ENCODE data around the gene VWCE.

The VWCE gene

DNA sequence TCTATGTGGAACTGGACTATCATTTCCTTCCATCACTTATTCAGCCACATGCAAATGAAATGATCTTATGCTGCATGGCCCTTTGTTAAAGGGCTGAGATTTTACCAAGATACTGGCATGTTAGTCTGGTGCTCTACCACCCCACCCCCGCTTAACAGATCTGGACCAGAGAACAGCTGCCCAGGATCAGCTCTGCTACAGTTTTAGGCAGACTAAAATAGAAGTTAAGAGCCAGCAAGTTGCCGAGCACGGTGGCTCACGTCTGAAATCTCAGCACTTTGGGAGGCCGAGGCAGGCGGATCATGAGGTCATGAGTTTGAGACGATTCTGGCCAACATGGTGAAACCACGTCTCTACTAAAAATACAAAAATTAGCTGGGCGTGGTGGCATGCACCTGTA is 33.2 kb upstream of the VWCE start:
- DNase-seq, result no peak

DNA sequence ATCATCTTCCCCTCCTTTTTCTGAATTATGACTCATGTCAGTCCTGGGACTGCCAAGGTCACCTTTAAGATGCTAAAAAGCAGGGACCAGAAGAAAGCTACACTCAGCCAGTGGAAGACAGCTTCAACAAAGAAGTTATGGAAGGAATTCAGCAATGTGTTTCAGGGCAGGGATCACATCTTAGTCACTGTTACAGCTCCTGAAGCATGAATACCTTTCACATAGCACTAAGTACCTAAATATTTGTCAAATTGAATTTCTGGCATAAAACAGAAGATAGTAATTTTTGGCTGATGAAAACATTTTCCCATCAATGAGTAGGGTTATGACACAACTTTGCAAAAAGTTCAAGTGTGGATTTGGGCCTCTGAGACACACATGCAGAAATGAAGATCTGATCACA is 32.6 kb upstream of the VWCE start:
- no peak for DNase-seq

DNA sequence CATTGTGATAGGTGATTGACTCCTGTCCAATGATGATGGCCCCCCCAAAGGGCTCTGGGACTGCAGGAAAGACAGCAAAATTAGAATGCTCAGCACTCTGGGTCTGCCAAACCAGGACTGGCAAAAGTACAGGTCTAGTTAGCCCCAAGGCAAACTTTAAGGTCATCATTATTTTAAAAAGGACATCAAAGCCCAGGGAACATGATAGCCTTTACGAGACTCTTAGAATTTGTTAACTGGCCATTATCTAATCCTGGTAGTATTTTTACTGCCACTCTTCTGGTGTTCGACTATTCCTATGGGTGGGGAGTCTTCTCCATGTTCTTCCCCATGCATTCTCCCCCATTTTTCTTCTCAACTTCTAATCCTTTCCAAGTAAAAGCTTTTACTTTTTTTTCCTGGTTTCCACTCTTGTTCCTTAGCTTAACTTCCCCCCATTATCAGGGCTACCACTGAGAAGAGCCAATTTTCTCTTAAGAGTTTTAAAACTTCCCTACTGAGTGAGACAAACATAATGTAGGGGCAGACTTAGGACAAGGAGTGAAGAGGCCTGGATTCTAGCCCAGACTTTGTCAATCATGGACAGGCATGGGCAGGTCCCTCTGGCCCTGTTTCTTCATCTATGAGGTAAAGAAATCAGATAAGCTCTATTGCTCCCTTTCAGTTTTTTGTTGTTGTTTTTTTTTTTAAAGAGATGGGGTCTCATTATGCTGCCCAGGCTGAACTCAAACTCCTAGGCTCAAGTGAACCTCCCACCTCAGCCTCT is 30.7 kb upstream of the VWCE start:
- DNase-seq, result no peak

DNA sequence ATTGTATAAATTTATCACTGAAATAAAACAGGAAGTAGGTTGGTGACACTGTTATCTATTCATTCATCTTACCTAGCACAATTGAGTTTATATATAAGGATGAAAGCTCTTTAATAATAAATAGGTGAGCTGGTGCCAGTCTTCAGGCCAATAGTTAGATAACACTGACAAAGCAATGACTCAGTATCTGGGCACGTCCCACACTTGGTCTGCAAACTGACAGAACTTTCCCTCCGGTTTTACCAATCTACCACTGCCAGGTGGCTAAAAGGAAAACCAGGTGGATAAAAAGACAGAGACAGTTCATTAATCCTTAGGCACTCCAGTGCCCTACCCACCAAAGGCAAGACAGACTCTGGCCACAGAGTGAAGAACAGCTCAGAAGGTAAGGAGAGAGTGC is 20.1 kb upstream of the VWCE start:
- no peak for DNase-seq

DNA sequence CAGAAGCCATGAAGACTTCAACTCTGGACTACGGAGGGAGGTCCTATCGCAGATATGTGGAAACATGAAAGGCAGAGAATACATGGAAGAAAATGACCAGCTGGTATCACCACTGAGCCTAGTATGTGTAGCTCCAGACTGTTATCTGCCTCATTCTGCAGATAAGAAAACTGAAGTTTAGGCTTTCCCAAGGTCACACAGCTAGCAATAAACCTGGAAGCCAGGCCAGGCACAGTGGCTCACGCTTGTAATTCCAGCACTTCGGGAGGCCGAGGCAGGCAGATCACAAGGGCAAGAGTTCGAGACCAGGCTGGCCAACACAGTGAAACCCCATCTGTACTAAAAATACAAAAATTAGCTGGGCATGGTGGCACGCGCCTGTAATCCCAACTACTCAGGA is 15.6 kb upstream of the VWCE start:
- DNase-seq, result no peak

DNA sequence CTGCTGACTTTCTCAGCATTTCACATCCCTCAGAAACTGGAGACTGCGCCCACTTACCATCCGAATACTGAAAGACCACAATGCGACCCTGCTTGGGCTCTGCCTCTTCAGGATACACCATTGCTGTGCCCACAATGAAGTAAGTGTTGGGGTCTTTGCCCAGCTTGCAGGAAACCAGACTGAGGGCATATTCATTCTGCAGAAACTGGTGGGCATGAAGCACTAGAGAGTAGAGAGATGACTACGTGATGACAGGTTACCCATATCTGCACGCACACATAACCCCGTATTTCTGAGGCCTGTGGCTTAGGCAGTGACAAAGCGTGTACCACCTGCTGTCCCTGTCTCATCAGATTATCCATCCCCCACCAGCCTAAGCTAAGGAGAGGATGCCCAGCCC is 14.6 kb upstream of the VWCE start:
- no peak for DNase-seq

DNA sequence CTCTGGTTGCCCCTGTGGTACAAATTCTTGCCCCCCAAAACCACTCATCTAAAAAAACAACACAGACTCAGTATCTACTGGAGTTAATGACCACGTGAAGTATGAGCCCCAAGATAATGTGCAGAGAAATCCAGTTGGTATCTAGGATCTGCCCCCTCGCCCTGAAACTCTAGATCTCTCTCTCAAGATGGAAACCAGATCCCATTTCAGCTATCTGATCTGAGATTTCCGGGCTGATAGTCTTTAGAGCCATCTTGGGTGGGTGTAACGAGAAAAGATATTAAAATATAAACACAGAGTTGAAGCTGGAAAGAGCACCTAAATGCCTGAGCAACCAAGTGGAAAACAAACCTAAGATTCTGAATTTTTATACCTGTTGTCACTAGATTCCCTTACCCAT is 14.0 kb upstream of the VWCE start:
- DNase-seq, result no peak

DNA sequence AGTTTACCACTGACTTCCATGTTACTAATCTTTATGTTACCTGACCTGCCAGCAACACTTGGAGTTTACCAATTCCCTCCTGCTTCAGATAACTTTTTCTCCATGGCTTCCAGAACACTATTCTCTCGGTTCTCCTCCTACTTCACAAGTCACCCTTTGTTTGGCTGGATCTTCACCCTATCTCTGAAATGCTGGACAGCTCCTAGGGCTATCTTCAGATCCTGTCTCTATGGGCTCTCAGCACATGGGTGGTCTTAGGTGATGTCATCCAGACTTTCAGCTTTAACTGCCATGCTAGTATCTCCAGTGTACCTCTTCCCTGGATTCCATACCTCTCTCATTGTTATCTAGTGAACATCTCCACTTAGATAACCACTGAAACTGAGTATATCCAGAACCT is 12.2 kb upstream of the VWCE start:
- DNase-seq, result no peak

DNA sequence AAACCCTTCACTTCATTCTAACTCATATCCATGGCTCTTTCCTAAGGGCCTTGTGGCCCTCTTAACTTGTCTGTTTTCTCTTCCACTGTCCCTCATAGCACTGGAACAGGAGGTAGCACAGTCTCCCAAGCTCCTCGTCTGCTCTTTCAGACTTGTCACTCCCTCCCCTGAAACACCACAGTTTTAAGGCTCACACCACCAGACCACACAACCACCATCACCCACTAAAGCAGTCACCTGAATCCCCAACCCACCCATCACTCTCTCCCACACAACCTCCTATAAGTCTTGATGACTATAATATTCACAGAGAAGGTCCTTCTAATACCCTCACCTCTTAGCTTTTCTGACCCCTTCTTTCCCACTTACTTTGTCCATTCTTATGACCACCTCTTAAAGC is 11.1 kb upstream of the VWCE start:
- no peak for DNase-seq

DNA sequence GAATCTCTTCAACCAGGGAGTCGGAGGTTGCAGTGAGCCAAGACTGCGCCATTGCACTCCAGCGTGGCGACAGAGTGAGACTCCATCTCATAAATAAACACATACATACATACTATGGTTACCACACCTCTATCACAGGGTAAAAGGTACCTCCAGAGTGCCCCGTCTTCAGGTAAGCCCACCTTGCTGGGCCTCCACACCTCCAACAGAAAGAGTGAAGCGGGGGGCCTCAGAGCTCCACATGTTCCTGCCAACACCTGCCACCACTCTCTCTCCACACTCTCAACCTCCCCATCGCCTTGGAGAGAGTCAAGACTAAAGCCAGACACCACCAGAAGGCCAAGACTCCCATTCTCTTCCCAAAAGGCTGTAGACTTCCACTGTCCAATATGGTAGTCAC is 10.3 kb upstream of the VWCE start:
- DNase-seq, result no peak

DNA sequence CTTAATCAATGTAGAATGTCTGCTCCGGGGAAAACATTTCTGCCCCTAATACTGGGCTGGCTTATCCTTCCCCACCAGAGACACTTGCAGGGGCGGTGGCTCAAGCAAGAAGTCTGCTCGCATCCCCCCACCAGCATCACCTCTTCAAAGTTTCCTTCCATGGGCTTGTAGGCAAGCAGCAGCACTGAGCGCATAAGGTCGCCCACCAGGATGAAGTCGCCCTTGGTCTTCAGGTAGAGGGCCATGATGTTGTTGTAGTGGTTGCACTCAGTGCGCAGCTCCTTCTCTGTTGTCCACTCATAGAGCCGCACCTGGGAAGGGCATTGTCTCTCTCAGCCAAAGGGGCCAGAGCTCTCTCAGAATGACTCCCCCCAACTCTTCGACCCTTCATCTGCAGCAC is 8.6 kb upstream of the VWCE start:
- DNase-seq, result no peak

DNA sequence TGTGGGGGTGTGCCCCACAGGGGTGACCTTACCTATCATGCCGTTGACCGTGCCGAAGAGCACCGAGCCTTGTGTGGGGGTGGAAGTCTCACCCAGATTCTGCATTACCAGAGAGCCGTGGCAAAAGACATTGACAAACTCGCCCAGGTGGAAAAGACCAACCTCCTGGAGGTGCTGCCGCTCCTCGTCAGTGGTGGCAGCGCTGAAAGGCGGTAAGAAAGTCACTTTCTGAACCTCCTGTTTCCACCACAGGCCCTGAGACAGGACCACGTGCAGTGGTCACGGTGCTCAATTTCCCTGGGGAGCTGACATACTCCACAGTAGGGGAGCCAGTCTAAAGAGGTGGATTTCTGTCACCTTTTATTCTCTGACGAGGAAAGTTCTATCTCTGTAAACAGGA is 7.4 kb upstream of the VWCE start:
- no peak for DNase-seq

DNA sequence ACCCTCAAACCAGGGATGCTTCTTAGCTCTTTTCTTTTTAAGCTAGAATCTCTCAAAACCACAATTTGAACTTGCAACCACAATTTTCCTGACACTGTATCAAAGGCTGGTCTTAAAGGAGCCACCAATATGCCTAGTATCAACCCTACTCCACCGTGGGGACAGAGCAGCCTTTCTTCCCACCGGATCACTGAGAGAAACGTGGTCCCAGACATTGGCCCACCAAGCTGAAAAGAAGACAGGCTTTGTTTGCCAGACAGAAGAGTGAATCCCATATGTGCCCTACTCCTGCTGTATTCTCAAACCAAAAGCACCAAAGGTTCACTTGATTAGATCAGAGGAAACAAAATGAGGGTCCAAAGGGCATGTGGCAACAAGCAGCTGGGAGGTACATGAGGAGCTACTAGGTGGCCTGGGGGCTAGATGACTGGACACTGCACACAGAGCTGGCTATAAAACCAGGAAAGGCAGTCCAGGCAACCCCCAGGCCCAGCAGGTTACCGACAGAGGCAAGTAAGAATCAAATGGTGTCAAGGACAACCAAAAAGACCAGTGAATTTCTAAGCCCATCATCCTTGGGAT is 3.6 kb upstream of the VWCE start:
- no peak for DNase-seq

DNA sequence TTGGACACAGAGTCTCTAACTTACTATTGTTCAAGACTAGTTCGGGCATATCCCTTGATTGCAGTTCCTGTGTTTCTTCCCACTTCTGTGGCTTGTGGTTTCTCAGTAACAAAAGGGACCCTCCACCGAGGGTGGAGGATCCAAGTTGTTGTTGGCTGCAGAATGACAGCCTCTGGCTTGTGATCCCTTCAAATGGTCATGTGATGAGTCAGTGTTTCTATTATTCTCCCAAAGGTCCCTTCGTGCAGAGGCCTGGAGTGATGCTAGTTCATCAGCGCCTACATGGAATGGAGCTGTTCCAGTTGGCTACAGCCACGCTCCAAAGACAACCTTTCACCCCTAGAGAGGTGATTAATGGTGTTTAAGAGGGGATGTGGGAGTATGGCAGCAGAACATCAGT is 2.6 kb upstream of the VWCE start:
- DNase-seq, result peak; percentile 29

DNA sequence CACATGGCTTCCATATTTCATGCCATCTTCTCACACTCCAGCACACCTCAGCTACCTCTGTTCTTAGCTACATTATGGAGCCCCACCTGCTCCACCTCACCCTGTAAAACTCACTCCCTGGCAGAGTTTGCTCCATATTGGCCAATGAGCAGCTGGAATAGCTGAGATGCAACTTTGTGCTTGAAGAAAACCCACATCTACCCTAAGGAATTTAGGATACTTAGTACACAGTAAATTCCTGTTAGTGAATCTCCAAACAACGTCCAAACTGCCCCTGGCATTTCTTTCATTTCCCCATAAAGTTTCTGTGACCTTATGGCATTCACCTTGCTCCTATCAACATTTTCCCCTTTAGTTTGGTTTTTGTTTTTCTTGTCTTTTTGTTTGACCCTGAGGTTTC is 2.2 kb upstream of the VWCE start:
- DNase-seq, result no peak

DNA sequence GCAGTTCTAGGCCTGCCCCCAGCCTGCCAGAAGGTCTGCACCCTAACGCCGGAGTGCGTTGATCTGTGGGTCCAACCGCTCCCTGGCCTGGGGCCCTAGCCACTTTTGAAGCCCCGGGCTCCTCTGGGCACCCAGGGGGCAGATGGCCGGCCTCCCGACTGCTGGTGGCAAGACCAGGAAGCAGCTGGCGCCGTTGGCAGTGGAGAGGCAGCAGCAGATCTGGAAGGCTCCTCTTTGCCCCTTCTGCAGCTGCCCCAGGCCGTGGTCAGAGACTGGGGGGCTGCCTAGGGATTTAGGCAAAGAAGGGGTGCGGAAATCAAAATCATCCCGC is 445 bp upstream of the VWCE start:
- no peak for DNase-seq

DNA sequence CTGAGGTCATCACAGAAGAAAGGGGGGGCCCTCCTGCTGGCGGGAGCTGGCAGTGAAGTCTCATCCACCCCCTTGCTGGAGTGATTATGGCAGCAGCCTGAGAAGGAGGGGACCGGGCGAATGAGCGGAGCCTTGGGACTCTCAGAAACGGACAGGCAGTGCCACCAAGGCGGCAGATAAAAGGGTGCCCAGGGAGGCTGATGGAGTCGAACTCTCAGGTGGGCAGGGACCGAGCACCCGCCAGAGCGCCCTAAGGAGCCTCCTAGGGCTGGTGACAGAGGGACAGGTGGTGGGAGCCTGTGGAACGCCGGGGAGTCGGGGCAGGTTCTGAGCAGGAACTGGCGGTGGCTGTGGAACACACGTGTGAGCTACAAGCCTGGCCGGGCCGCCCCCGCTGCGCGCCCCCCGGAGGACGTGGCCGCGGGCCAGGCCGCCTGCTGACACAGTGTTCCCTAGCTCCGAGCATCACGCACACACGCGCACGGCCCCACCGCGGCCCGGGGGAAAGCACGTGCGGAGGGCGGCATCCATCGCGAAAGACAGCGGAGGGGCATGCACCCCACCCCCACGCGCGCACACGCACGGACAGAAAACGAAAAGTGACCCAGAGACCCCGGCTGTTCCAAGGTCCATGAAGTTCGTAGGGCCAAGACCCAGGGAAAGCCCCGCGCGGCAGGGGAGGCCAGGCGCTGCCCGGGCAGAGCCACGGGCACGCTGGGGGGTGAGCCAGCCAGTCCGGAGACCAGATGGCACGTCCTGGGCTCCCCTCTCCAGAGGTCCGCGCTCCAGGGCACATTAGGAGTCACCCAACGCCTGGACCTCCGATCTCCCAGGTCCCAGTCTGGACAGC is 1.0 kb downstream of the VWCE start:
- peak; percentile 53 for DNase-seq

DNA sequence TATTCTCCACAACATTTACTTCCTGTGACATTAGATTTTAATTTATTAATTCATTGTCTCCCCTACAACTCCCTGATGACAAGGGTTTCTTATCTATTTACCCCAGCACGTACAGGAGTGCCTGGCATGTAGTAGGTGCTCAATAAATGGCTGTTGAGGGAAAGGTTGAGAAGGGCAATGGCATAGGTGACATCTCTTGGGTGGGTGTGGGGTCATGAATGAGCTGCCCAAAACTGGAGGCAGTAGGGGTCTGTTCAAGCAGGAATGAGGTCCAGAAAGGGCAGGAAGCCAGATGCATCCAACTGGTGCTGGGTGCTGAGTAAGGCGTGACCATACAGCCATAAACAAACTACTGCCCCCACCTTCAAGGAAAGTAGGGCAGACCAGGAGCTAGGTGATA is 2.8 kb downstream of the VWCE start:
- no peak for DNase-seq

DNA sequence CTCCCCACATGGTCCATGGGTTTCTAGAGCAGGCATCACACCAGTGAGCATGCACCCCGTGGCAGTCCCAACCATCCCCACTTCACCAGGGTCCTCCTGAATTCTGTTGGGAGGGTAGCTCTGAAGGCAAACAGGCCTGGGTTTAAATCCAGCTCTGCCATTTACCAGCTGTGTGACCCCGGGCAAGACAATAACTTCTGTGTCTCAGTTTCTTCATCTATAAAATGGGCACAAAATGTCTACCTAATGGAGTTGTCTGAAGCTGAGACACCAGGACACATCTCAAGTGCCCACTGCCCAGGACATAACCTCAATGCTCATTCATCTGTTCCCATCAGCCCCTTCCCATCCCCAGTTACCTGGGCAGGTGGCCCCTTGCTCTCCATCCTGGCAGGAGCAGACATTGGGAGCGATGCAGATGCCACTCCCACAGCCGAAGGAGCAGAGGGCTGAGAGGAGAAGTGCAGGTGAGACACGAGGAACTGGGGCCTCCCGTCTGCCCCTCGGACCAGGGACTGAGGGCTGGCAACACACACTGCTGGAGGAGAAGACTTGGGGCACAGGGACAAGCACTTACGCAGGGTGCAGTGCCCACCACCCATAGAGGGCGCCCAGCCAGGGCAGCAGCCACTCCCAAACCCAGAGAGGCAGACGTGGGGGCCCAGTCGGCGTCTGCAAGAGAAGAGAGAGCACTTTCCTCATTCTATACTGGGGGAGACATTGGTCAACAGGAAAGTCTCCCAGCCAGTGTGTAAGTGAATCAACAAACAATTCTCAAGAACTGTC is 4.0 kb downstream of the VWCE start:
- no peak for DNase-seq

DNA sequence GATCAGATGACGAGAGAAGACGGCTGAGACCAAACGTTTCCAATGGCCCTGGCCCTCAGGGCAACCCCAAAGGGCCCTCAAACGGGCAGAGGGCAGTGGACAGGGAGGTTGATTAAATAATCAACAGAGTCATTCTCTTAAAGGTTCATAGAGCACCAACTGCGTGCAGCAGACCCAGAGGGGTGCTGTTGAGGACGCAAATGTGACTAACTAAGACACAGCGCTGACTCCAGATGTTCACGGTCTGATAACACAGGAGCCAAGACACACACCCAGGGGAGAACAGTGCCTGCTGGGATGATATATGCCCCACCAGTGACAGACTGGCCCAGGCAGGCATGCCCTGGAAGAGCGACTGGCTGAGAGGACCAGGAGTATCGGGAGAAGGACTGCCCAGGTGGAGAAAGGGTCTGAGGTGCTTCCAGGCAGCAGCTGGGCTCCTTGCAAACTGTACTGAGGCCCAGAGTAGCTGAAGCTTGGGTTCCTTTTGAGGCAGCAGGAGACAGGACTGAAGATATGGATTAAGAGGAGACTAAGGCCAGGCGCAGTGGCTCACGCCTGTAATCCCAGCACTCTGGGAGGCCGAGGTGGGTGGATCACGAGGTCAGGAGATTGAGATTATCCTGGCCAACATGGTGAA is 7.7 kb downstream of the VWCE start:
- DNase-seq, result peak; percentile 90

DNA sequence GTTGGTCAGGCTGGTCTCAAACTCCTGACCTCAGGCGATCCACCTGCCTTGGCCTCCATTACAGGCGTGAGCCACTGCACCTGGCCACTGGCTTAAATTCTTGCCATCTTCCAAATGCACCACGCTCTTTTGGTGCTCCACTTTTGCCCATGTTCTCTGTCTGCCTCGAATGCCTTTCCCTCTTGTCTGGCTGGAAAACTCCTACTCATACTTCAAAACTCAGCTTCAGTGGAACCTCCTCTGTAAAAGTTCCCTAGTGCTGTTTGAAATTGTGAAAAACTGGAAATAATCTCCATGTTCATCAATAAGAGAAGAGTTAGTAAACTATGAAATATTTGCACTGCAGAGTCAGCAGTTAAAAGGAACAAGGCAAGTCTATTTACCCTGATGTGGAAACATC is 11.5 kb downstream of the VWCE start:
- no peak for DNase-seq

DNA sequence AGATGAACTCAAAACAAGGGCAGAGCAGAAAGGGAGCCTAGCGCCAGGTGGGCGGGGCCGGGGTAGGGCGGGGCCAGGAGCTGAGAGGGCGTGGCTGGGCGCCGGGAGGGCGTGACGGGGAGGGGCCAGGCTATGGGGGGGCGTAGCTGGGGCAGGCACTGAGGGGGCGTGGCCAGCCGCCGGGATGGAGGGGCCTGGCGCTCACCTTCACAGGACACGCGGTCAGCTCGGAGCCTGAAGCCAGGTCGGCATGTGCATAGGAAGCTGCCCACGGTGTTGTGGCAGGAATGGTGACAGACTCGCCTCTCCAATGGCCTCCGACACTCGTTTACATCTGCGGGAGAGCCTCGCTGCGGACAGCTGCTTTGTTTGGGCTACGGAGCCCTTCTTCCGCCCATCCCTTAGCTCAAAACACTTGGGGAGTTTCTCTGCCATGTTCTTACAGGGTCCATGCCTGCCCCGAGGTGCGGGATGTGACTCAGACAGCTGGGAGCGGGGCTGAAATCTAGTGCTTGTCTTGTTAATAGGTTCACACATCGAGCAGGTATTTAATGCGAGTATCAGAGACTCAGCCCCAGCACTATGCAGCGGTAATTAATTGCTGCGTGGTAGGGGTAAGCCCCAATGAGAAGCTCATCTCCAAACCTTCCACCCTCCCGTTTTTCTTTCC is 13.4 kb downstream of the VWCE start:
- DNase-seq, result peak; percentile 23

All from OCI-M1 (cell line).